D721Med (cell line): ENCODE measurements around the gene TBP.
A peak's percentile ranks its signal among the peaks of the same experiment; 100 is the strongest.

Source experiments
- DNase-seq: peaks from one replicate; pipeline ENCODE4 v3.0.0; 2011; ENCODE audit warnings: low spot score; ENCODE audit not compliant: insufficient read length
- FAIRE-seq: peaks from 2 replicates; lab custom pipeline; 2011; peaks lifted over from hg19 to GRCh38; lab: Jason Lieb, UNC
- TF ChIP-seq, protein P1 (sequence below): IDR thresholded peaks from 2 replicates; pipeline ENCODE4 v1.5.1; 2012; ENCODE audit warnings: mild to moderate bottlenecking, control low read depth; ENCODE audit not compliant: insufficient read depth; ENCODE audit errors: missing control alignments

TBP gene

DNA sequence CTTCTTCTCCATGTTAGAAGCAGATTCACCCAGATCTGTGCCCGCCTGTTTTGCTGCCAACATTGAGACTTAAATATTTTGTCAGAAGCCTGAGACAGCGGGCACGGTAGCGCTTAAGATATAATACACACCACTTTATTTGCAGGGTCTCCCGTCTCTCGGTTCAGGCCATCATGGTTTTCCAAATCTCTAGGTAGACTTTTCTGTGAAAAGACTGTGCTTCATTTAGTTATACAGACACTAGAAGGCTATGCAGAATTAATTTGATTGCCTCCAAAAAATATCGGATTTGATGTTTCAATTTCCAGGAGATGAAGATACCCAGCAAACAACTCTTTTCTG is 598 bp downstream of the TBP start:
- DNase-seq: no peak
- no peak for FAIRE-seq
- TF ChIP-seq, protein P1, sequence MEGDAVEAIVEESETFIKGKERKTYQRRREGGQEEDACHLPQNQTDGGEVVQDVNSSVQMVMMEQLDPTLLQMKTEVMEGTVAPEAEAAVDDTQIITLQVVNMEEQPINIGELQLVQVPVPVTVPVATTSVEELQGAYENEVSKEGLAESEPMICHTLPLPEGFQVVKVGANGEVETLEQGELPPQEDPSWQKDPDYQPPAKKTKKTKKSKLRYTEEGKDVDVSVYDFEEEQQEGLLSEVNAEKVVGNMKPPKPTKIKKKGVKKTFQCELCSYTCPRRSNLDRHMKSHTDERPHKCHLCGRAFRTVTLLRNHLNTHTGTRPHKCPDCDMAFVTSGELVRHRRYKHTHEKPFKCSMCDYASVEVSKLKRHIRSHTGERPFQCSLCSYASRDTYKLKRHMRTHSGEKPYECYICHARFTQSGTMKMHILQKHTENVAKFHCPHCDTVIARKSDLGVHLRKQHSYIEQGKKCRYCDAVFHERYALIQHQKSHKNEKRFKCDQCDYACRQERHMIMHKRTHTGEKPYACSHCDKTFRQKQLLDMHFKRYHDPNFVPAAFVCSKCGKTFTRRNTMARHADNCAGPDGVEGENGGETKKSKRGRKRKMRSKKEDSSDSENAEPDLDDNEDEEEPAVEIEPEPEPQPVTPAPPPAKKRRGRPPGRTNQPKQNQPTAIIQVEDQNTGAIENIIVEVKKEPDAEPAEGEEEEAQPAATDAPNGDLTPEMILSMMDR: no peak

DNA sequence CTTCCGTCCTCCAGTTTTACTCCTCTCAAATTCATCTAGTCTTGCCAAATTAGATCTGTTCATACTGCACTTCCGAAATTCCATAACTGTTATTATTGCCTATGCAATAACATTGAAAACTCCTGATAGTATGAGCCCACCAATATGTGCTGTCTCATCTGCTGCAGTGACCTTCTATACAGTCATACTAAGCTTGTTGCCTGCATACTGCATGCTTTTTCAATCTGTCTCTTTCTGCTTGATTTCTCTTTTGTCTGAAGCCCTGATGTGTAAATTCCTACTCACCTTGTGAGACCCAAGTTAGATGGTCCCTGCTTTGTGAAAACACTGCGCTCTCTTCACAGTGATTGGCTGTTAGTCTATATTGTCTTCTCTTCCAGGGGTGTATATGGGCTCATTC is 1.1 kb downstream of the TBP start:
- FAIRE-seq (no peak), DNase-seq (no peak)
- TF ChIP-seq, protein P1: no peak

DNA sequence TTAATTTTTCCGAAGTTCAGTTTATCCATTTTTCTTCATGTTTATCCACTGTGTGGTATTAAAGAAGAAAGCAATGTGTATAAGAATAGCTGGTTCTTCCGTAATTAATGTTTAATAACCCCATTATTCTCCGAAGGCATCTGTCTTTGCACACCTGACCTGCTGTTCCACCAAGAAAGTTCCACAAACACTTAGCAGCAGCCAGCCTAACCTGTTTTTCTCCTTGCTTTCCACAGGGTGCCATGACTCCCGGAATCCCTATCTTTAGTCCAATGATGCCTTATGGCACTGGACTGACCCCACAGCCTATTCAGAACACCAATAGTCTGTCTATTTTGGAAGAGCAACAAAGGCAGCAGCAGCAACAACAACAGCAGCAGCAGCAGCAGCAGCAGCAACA is 7.4 kb downstream of the TBP start:
- TF ChIP-seq, protein P1: no peak
- DNase-seq (no peak), FAIRE-seq (no peak)

DNA sequence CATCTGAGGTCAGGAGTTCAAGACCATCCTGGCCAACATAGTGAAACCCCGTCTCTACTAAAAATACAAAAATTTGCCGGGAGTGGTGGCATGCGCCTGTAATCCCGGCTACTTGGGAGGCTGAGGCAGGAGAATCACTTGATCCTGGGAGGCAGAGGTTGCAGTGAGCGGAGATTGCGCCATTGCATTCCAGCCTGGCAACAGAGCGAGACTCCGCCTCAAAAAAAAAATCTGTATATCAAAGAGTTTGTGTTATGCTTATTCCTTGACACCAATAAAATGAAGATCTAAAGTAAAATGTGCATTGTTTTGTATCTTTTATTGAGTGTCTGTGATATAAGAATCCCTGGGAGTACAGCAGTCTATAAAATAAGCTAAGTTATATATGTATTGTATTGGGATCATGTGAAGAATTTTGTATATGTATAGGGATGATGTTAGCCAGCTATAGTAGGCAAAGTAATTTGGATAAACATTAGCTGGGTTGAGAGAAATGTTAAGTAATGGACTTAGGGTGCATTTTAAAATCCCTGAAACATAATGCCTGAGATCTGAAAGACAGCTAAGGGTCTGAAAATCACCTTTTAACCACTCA is 10.9 kb downstream of the TBP start:
- FAIRE-seq (no peak), DNase-seq (no peak)
- TF ChIP-seq, protein P1: no peak

DNA sequence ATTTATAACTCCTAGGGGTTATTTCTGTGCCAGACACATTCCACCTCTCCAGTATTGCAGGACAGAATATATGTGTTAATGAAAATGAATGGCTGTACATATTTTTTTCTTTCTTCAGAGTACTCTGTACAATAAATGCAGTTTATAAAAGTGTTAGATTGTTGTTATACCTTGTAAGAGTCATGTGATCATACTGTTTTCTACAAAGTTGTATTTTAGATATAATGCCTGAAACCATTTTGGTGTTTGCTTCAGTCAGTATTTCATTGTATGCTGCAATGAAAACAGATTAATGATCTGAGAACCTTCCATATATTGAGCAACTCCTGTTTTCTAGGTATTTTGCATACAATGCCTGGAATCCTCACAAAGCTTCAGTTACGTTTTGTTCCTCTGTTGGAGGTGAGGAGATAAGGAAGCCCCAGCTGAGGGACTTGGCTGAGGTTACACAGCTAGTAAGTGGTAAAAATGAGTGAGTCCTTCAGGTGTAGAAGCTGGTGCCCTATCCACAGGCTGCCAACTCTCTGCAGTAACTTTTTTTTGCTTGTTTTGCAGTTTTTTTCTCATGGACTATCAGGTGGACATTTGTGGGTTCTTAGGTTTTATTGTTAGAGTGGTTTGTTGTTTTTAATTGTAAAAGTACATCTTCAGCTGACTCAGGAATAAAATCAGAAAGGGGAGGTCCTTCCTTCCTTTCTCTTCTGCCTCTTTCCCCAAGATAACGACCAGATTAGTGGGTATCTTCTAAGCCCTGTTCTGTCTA is 18.7 kb downstream of the TBP start:
- FAIRE-seq: no peak
- no peak for DNase-seq
- TF ChIP-seq, protein P1: no peak

DNA sequence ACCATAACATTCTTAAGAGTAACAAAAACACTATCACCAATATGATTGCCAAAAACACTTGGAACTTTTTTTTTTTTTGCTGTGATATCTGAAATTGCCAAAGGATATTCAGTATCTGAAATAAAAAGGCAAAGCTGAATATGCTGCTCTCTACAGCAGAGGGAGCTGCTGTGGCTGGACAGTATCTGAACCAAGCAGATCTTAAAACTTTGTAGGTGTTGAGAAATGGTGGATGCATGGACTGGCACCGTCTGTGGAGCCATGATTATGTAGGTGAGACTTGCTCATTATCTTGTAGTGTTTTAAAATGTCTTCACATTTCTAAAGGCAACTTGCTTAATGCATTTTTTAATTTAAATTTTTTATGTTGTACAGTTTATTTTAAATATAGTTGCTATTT is 21.1 kb downstream of the TBP start:
- DNase-seq (no peak), FAIRE-seq (no peak)
- TF ChIP-seq, protein P1: peak; percentile 18

DNA sequence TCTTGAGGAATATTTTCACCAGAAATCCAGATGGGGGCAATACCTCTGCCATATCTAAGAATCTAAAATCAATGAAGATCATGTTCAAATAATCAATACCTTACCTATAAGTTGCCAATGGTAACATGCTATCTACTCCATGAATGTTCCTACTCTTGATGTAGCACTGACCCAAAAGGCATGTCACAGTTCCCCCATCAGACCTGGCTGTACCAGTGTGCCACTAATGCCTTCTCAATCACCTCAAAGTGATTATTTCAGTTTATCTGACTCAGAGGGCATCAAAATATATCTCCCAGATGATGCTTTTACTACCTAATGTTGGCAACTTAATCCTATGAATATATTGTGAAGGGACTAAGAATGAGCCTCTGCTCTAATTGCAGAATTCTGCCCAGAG is 24.7 kb downstream of the TBP start:
- FAIRE-seq: no peak
- DNase-seq: no peak
- TF ChIP-seq, protein P1: no peak
